ENCODE data around the gene SYT1. TPM values are rescaled to one million over a fixed set of nuclear protein-coding genes. Genes with fewer than 3 reads are reported as not detected.
A peak's percentile ranks its signal among the peaks of the same experiment; 100 is the strongest.
"Not testable (repeated sequence)": the region's sequence is repeated elsewhere in the genome, so short reads cannot be mapped to it uniquely, and the experiment has no call there.

Gene SYT1
- total RNA-seq, 1 donor from 2014 or later: 0.36 TPM

GRCh38 chr12:79413796-79414195 lies 549.2 kb downstream of the SYT1 start:
- no peak for ATAC-seq

GRCh38 chr12:79414252-79414651 lies 549.7 kb downstream of the SYT1 start:
- ATAC-seq: peak; percentile 86

- ATAC-seq: no peak
These were observed 550.7 kb downstream of the SYT1 start for GRCh38 chr12:79415321-79415720.

GRCh38 chr12:79415746-79416435 lies 551.3 kb downstream of the SYT1 start:
- ATAC-seq: peak; percentile 86

GRCh38 chr12:79420146-79420618 lies 555.6 kb downstream of the SYT1 start:
- ATAC-seq: peak; percentile 72

GRCh38 chr12:79421236-79421740 lies 556.7 kb downstream of the SYT1 start:
- ATAC-seq: no peak

- ATAC-seq: no peak
These were observed 557.7 kb downstream of the SYT1 start for GRCh38 chr12:79422060-79422812.

- ATAC-seq: no peak
These were observed 559.0 kb downstream of the SYT1 start for GRCh38 chr12:79423560-79423959.

GRCh38 chr12:79424109-79424721 lies 559.6 kb downstream of the SYT1 start:
- no peak for ATAC-seq

- no peak for ATAC-seq
These were observed 561.5 kb downstream of the SYT1 start for GRCh38 chr12:79426121-79426520.

- not testable (repeated sequence) for ATAC-seq
These were observed 562.2 kb downstream of the SYT1 start for GRCh38 chr12:79426744-79427143.

- ATAC-seq: no peak
These were observed 569.0 kb downstream of the SYT1 start for GRCh38 chr12:79433465-79434072.

- no peak for ATAC-seq
These were observed 570.0 kb downstream of the SYT1 start for GRCh38 chr12:79434561-79434960.

- no peak for ATAC-seq
These were observed 571.2 kb downstream of the SYT1 start for GRCh38 chr12:79435742-79436141.

GRCh38 chr12:79438480-79439174 lies 574.1 kb downstream of the SYT1 start:
- peak; percentile 65 for ATAC-seq

- no peak for ATAC-seq
These were observed 574.7 kb downstream of the SYT1 start for GRCh38 chr12:79439175-79439825.

- peak; percentile 83 for ATAC-seq
These were observed 577.0 kb downstream of the SYT1 start for GRCh38 chr12:79441534-79441933.

GRCh38 chr12:79442396-79442795 lies 577.8 kb downstream of the SYT1 start:
- ATAC-seq: no peak

GRCh38 chr12:79444089-79444488 lies 579.5 kb downstream of the SYT1 start:
- ATAC-seq: no peak

- no peak for ATAC-seq
These were observed 584.2 kb downstream of the SYT1 start for GRCh38 chr12:79448816-79449215.

GRCh38 chr12:79451365-79451764 lies 586.8 kb downstream of the SYT1 start:
- no peak for ATAC-seq

- peak; percentile 92 for ATAC-seq
These were observed 587.4 kb downstream of the SYT1 start for GRCh38 chr12:79451978-79452377.

Measured in esophagus mucosa (tissue), 1 donor.